Stimulated activated CD8-positive, alpha-beta memory T cell treated with anti-CD3 and anti-CD28 coated beads, Interleukin-15, amount 100 ng/mL, for 48 hours (primary cell): Measurements from ENCODE around the gene MAP2K2.
A peak's percentile ranks its signal among the peaks of the same experiment; 100 is the strongest.
"Not testable (repeated sequence)": the region's sequence is repeated elsewhere in the genome, so short reads cannot be mapped to it uniquely, and the experiment has no call there.

Source experiments
- DNase-seq, 2 donors: peaks; one replicate each; pipeline ENCODE4 v3.0.0-alpha.2; 2020; ENCODE audit warnings: low read depth in 2 of 2

Gene MAP2K2

GRCh38 chr19:4123615-4124568 lies at the start of gene MAP2K2:
MAP2K2 (minus strand) TSS chr19:4124122; CDS start chr19:4123875, 247 bp downstream.
- DNase-seq: peak; percentile 90 to 92

- DNase-seq: peak; percentile 34 to 37
Measured at GRCh38 chr19:4172861-4173473, 49.0 kb upstream of the MAP2K2 start.

GRCh38 chr19:4171676-4172075 lies 47.8 kb upstream of the MAP2K2 start:
- no peak for DNase-seq

GRCh38 chr19:4164262-4164661 lies 40.3 kb upstream of the MAP2K2 start:
- DNase-seq: no peak

- no peak for DNase-seq
Measured at GRCh38 chr19:4161415-4162077, 37.6 kb upstream of the MAP2K2 start.

GRCh38 chr19:4157971-4158370 lies 34.0 kb upstream of the MAP2K2 start:
- DNase-seq: not testable (repeated sequence)

- no peak for DNase-seq
Measured at GRCh38 chr19:4157164-4157563, 33.2 kb upstream of the MAP2K2 start.

GRCh38 chr19:4154571-4155312 lies 30.8 kb upstream of the MAP2K2 start:
- no peak for DNase-seq

GRCh38 chr19:4152241-4152998 lies 28.5 kb upstream of the MAP2K2 start:
- no peak for DNase-seq

- no peak for DNase-seq
Measured at GRCh38 chr19:4151623-4152022, 27.7 kb upstream of the MAP2K2 start.

- no peak for DNase-seq
Measured at GRCh38 chr19:4149518-4150288, 25.8 kb upstream of the MAP2K2 start.

GRCh38 chr19:4144666-4145249 lies 20.8 kb upstream of the MAP2K2 start:
- DNase-seq: no peak

GRCh38 chr19:4142916-4143315 lies 19.0 kb upstream of the MAP2K2 start:
- not testable (repeated sequence) for DNase-seq

- no peak for DNase-seq
Measured at GRCh38 chr19:4140237-4140711, 16.4 kb upstream of the MAP2K2 start.

GRCh38 chr19:4139614-4140236 lies 15.8 kb upstream of the MAP2K2 start:
- DNase-seq: peak; percentile 71 to 79

- no peak for DNase-seq
Measured at GRCh38 chr19:4138445-4138844, 14.5 kb upstream of the MAP2K2 start.

- no peak for DNase-seq
Measured at GRCh38 chr19:4136680-4137088, 12.8 kb upstream of the MAP2K2 start.

GRCh38 chr19:4135386-4135785 lies 11.5 kb upstream of the MAP2K2 start:
- not testable (repeated sequence) for DNase-seq

- DNase-seq: no peak
Measured at GRCh38 chr19:4134351-4134750, 10.4 kb upstream of the MAP2K2 start.
